Activated naive CD4-positive, alpha-beta T cell treated with anti-CD3 and anti-CD28 coated beads, Interleukin-2, amount 50 U/mL, for 72 hours (primary cell): Measurements from ENCODE around the gene MAP7. TPM values are rescaled to one million over a fixed set of nuclear protein-coding genes. Genes with fewer than 3 reads are reported as not detected.

Experiments used
- ATAC-seq, 2 donors: fragments of 150-1000 bp; cut with Tn5 transposase; 2 replicates each; pipeline ENCODE4 v1.10.0; 2021; ENCODE audit warnings: mild to moderate bottlenecking in 2 of 2, moderate library complexity in 2 of 2
- DNase-seq, 2 donors: peaks; one replicate each; pipeline ENCODE4 v3.0.0; 2021 to 2022; ENCODE audit warnings: low spot score in 2 of 2
- H3K27ac Mint-ChIP-seq, 2 donors: one replicate each; pipeline ENCODE4 v1.8.0; 2022; ENCODE audit warnings: mild to moderate bottlenecking in 2 of 2, mixed read lengths in 2 of 2
- H3K36me3 Mint-ChIP-seq, 2 donors: one replicate each; pipeline ENCODE4 v1.8.0; 2022; ENCODE audit warnings: mixed read lengths in 2 of 2
- H3K9me3 Mint-ChIP-seq, 2 donors: one replicate each; pipeline ENCODE4 v1.8.0; 2022; ENCODE audit warnings: mixed read lengths in 2 of 2
- total RNA-seq, 2 donors: library from RNA; stranded (reverse); gene quantifications; one replicate each; pipeline ENCODE4 v1.2.3, GENCODE V29; 2022

The MAP7 gene
- total RNA-seq, 2 donors from 2014 or later, result 1.3 to 2.7 TPM

- Mint-ChIP-seq H3K36me3 (no peaks in the 10 kb centered on the region), H3K27ac (no peak overlapping the region), H3K9me3 (no peaks in the 10 kb centered on the region)
- DNase-seq (no peak), ATAC-seq (no peak)
These were observed 213.1 kb downstream of the MAP7 start for GRCh38 chr6:136337121-136337520.

- DNase-seq, result no peak
- H3K36me3 Mint-ChIP-seq, result no peaks in the 10 kb centered on the region
- H3K9me3 Mint-ChIP-seq, result no peaks in the 10 kb centered on the region
- no peak for ATAC-seq
- H3K27ac Mint-ChIP-seq, result no peak overlapping the region
These were observed 214.4 kb downstream of the MAP7 start for GRCh38 chr6:136335736-136336363.

GRCh38 chr6:136334853-136335252, 215.4 kb downstream of the MAP7 start:
- H3K9me3 Mint-ChIP-seq, result no peaks in the 10 kb centered on the region

GRCh38 chr6:136334465-136334846, 215.8 kb downstream of the MAP7 start:
- Mint-ChIP-seq H3K36me3 (no peaks in the 10 kb centered on the region), H3K9me3 (no peaks in the 10 kb centered on the region), H3K27ac (no peak overlapping the region)
- DNase-seq (no peak), ATAC-seq (no peak)

More at GRCh38 chr6:136334853-136335252, 215.4 kb downstream of the MAP7 start:
- DNase-seq, result no peak
- H3K27ac Mint-ChIP-seq, result no peak overlapping the region
- ATAC-seq, result no peak
- no peaks in the 10 kb centered on the region for H3K36me3 Mint-ChIP-seq

- Mint-ChIP-seq H3K9me3 (no peaks in the 10 kb centered on the region), H3K27ac (no peak overlapping the region), H3K36me3 (no peaks in the 10 kb centered on the region)
- DNase-seq (no peak), ATAC-seq (no peak)
These were observed 216.3 kb downstream of the MAP7 start for GRCh38 chr6:136333824-136334464.

GRCh38 chr6:136331461-136331860, 218.8 kb downstream of the MAP7 start:
- Mint-ChIP-seq H3K27ac (no peak overlapping the region), H3K36me3 (no peaks in the 10 kb centered on the region), H3K9me3 (no peaks in the 10 kb centered on the region)
- ATAC-seq (no peak), DNase-seq (no peak)

- Mint-ChIP-seq H3K27ac (no peak overlapping the region), H3K36me3 (no peaks in the 10 kb centered on the region), H3K9me3 (no peaks in the 10 kb centered on the region)
- DNase-seq, result no peak
- no peak for ATAC-seq
These were observed 219.6 kb downstream of the MAP7 start for GRCh38 chr6:136330634-136331033.

- no peak for DNase-seq
- no peak for ATAC-seq
- Mint-ChIP-seq H3K9me3 (no peaks in the 10 kb centered on the region), H3K36me3 (no peaks in the 10 kb centered on the region), H3K27ac (no peak overlapping the region)
These were observed 224.1 kb downstream of the MAP7 start for GRCh38 chr6:136326038-136326553.

- H3K36me3 Mint-ChIP-seq, result no peaks in the 10 kb centered on the region
- DNase-seq, result no peak
- no peak for ATAC-seq
These were observed 225.4 kb downstream of the MAP7 start for GRCh38 chr6:136324686-136325380.

GRCh38 chr6:136323431-136324112, 226.7 kb downstream of the MAP7 start:
- H3K9me3 Mint-ChIP-seq, result no peaks in the 10 kb centered on the region
- ATAC-seq (no peak), DNase-seq (no peak)
- H3K36me3 Mint-ChIP-seq, result no peaks in the 10 kb centered on the region
- no peak overlapping the region for H3K27ac Mint-ChIP-seq

More at GRCh38 chr6:136324686-136325380, 225.4 kb downstream of the MAP7 start:
- no peak overlapping the region for H3K27ac Mint-ChIP-seq
- H3K9me3 Mint-ChIP-seq, result no peaks in the 10 kb centered on the region

- DNase-seq, result no peak
- no peaks in the 10 kb centered on the region for H3K36me3 Mint-ChIP-seq
- ATAC-seq, result no peak
- no peak overlapping the region for H3K27ac Mint-ChIP-seq
- no peaks in the 10 kb centered on the region for H3K9me3 Mint-ChIP-seq
These were observed 230.5 kb downstream of the MAP7 start for GRCh38 chr6:136319732-136320131.

GRCh38 chr6:136318676-136319075, 231.5 kb downstream of the MAP7 start:
- Mint-ChIP-seq H3K36me3 (no peaks in the 10 kb centered on the region), H3K9me3 (no peaks in the 10 kb centered on the region), H3K27ac (no peak overlapping the region)
- ATAC-seq (no peak), DNase-seq (no peak)

GRCh38 chr6:136317971-136318370, 232.3 kb downstream of the MAP7 start:
- Mint-ChIP-seq H3K27ac (no peak overlapping the region), H3K9me3 (no peaks in the 10 kb centered on the region), H3K36me3 (no peaks in the 10 kb centered on the region)
- DNase-seq (no peak), ATAC-seq (no peak)

- no peaks in the 10 kb centered on the region for H3K9me3 Mint-ChIP-seq
- ATAC-seq (peak; percentile 66 to 75), DNase-seq (peak in 1 of 2 donors; percentile 48)
- no peaks in the 10 kb centered on the region for H3K36me3 Mint-ChIP-seq
- no peak overlapping the region for H3K27ac Mint-ChIP-seq
These were observed 233.1 kb downstream of the MAP7 start for GRCh38 chr6:136317021-136317694.

GRCh38 chr6:136315594-136315993, 234.6 kb downstream of the MAP7 start:
- Mint-ChIP-seq H3K36me3 (no peaks in the 10 kb centered on the region), H3K9me3 (no peaks in the 10 kb centered on the region), H3K27ac (no peak overlapping the region)
- ATAC-seq (no peak), DNase-seq (no peak)

- no peak overlapping the region for H3K27ac Mint-ChIP-seq
- no peaks in the 10 kb centered on the region for H3K36me3 Mint-ChIP-seq
- ATAC-seq (no peak), DNase-seq (no peak)
- no peaks in the 10 kb centered on the region for H3K9me3 Mint-ChIP-seq
These were observed 237.2 kb downstream of the MAP7 start for GRCh38 chr6:136312975-136313374.
